Muscle layer of duodenum (tissue), 2 donors: ENCODE results near the gene TP53INP2.

Experiments used
- H3K27ac ChIP-seq: one replicate; pipeline ENCODE4 v1.7.0; 2013; ENCODE audit warnings: mild to moderate bottlenecking, low read length
- H3K27me3 ChIP-seq: one replicate; pipeline ENCODE4 v1.7.0; 2013; ENCODE audit warnings: low read depth, mild to moderate bottlenecking, control low read depth, low read length
- H3K36me3 ChIP-seq, 2 donors: one replicate each; pipeline ENCODE4 v1.7.0; 2013; ENCODE audit warnings: low read length in 2 of 2, control low read depth in 1 of 2, mild to moderate bottlenecking in 1 of 2; ENCODE audit not compliant: insufficient read depth in 2 of 2, control insufficient read depth in 1 of 2
- H3K4me1 ChIP-seq, 2 donors: one replicate each; pipeline ENCODE4 v1.7.0; 2013; ENCODE audit warnings: low read length in 2 of 2, mild to moderate bottlenecking in 2 of 2, control low read depth in 1 of 2, moderate library complexity in 1 of 2; ENCODE audit not compliant: insufficient read depth in 2 of 2, control insufficient read depth in 1 of 2
- H3K4me3 ChIP-seq, 2 donors: one replicate each; pipeline ENCODE4 v1.7.0; 2013; ENCODE audit warnings: low read length in 2 of 2, low read depth in 1 of 2, mild to moderate bottlenecking in 1 of 2
- H3K9me3 ChIP-seq, 2 donors: one replicate each; pipeline ENCODE4 v1.7.0; 2013; ENCODE audit warnings: low read length in 2 of 2, control low read depth in 1 of 2, mild to moderate bottlenecking in 1 of 2; ENCODE audit not compliant: control insufficient read depth in 1 of 2
- donor health status: healthy.

Gene TP53INP2

DNA sequence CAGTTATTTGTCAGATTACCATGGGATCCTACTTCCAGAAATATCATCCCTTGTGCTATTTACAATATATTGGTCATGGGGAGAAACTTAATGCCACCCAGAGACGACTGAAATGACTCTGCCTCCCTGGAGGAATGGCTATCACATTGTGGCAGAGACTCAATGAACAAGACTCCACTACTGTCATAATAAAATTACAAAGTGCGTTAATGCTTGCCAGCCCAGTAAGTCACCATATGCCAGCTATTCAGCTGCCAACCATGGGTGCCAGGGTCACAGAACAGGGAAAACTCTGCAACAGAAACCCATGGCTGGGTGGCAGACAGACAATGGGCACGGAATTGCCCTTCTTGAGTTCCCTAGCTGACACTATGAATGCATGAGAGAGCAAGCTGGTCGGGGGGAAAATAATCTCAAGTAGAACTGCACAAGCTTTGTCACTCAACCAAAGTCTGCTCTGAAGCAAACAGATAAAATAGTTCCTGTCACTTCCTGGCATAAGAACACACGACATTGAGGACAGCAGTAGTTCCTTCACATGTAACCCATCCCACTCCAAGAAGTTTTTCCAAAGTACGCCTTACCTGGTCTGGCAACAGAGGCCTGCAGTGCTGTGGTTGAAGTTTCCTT lies 32.1 kb downstream of the TP53INP2 start:
- no peak overlapping the region for H3K27ac ChIP-seq
- H3K36me3 ChIP-seq: peaks cover 28 to 41% of the 10 kb centered on the region in 2 donors
- H3K4me1 ChIP-seq: peaks cover 0 to 9% of the 10 kb centered on the region in 2 donors
- H3K9me3 ChIP-seq: no peaks in the 10 kb centered on the region
- no peaks in the 10 kb centered on the region for H3K27me3 ChIP-seq
- H3K4me3 ChIP-seq: no peak overlapping the region

- no peak overlapping the region for H3K27ac ChIP-seq
- H3K4me1 ChIP-seq: no peaks in the 10 kb centered on the region
- H3K9me3 ChIP-seq: no peaks in the 10 kb centered on the region
- H3K27me3 ChIP-seq: no peaks in the 10 kb centered on the region
- H3K36me3 ChIP-seq: peaks cover 57 to 71% of the 10 kb centered on the region in 2 donors
- H3K4me3 ChIP-seq: no peak overlapping the region
Measured at GRCh38 chr20:34743039-34743438, 38.9 kb downstream of the TP53INP2 start.

DNA sequence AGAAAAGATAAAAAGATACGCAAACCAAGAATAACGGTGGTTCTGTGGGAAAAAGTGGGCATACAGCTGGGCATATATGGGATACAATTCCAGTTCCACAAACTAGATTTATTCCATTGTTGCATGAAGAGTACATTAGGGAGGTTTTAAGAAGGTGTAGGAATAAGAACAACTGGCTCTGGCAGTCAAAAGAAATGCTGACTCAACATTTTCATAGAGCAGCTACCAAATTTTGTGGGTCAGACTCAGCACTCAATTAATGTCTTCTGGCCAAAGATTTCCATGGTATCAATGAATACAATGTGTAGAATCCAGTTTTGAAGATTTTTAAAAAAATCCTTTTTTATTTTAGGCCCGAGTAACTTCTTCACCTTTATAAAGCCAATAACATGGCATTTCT lies 40.2 kb downstream of the TP53INP2 start:
- Histone ChIP-seq H3K36me3 (peaks cover 58 to 70% of the 10 kb centered on the region in 2 donors), H3K27me3 (no peaks in the 10 kb centered on the region), H3K4me1 (no peaks in the 10 kb centered on the region)

DNA sequence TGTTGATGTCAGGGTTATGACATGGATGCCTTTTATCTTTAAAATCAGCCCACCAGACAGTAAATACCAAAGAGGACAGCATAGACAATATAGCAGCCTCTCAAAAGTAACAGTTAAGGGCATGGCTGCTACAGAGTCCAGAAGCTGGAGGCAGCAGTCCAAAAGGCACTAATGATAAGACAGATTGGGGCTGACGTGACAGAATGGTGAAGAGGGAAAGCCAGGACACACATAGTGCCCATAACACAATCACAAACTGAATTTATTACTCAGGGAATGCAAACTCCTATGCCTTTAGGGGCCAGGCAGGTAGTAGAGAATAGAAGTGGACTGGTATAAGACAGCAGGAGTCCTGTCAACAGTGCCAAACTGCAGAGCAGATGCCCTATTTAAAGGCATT lies 40.7 kb downstream of the TP53INP2 start:
- H3K4me1 ChIP-seq: no peaks in the 10 kb centered on the region
- no peak overlapping the region for H3K27ac ChIP-seq
- no peaks in the 10 kb centered on the region for H3K27me3 ChIP-seq
- no peak overlapping the region for H3K4me3 ChIP-seq
- H3K36me3 ChIP-seq: peaks cover 60 to 70% of the 10 kb centered on the region in 2 donors
- no peaks in the 10 kb centered on the region for H3K9me3 ChIP-seq

More for the DNA sequence above, 40.2 kb downstream of the TP53INP2 start:
- no peaks in the 10 kb centered on the region for H3K9me3 ChIP-seq
- H3K4me3 ChIP-seq: no peak overlapping the region
- no peak overlapping the region for H3K27ac ChIP-seq

DNA sequence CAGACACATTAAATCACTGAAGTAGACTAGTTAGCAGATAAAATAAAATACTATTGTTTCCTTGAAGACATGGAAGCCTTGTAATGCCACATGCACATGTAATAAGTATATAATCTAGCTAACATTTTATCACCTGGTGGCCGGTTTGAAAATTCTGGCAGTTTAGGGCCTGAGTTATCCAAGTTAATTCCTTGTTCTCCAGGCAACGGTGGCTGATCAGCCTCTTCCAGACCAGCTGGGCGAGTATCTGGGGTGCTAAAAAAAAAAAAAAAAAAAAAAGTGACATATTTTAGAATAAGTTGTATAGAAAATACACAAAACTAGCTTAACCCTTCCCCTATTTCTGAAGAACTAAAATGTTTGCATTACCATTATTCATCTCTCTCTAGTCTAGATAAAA lies 42.5 kb downstream of the TP53INP2 start:
- Histone ChIP-seq H3K9me3 (no peaks in the 10 kb centered on the region), H3K27me3 (no peaks in the 10 kb centered on the region)

DNA sequence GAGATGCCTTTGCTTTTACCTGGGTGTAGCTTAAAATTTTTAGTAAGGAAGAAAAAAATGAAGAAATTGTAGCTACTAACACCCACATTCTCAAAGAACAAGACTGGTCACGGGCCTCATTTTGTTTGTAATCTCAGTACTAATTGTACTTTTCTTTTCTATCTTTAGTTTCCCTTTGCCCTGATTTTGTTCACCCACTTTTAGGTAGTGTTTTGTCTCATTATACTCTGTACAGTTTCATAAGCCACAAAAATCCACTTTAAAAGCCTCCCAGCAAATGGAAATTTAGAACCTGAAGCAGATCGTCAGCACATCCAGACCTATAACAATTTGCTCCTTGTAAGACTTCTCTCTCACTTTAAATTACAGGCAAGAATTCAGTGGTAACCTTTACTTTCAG lies 43.3 kb downstream of the TP53INP2 start:
- Histone ChIP-seq H3K4me1 (no peaks in the 10 kb centered on the region), H3K36me3 (peaks cover 52 to 65% of the 10 kb centered on the region in 2 donors), H3K9me3 (no peaks in the 10 kb centered on the region), H3K27ac (no peak overlapping the region), H3K4me3 (no peak overlapping the region), H3K27me3 (no peaks in the 10 kb centered on the region)

More for the DNA sequence above, 42.5 kb downstream of the TP53INP2 start:
- H3K4me3 ChIP-seq: no peak overlapping the region
- peaks cover 60 to 65% of the 10 kb centered on the region in 2 donors for H3K36me3 ChIP-seq
- no peak overlapping the region for H3K27ac ChIP-seq
- H3K4me1 ChIP-seq: no peaks in the 10 kb centered on the region

DNA sequence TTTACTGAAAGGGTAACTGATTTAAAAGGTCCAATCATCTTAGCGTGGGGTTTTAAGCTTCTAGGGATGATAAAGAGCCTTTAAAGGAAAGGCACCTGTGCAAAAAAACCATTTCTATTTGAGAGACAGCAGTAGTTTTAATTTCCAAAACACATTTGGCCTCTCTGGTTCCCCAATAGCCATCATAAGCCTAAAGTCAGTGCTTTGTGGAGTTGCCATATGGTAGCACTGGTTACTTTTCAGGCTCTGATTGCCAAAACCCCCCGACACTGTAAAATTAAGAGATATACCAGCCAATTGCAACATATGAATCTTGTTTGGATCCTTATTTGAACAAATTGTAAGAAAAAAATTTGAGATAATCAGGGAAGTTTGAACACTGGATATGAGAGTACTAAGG lies 44.6 kb downstream of the TP53INP2 start:
- Histone ChIP-seq H3K4me3 (no peak overlapping the region), H3K27me3 (no peaks in the 10 kb centered on the region), H3K4me1 (no peaks in the 10 kb centered on the region), H3K36me3 (peaks cover 41 to 54% of the 10 kb centered on the region in 2 donors), H3K27ac (no peak overlapping the region), H3K9me3 (no peaks in the 10 kb centered on the region)

DNA sequence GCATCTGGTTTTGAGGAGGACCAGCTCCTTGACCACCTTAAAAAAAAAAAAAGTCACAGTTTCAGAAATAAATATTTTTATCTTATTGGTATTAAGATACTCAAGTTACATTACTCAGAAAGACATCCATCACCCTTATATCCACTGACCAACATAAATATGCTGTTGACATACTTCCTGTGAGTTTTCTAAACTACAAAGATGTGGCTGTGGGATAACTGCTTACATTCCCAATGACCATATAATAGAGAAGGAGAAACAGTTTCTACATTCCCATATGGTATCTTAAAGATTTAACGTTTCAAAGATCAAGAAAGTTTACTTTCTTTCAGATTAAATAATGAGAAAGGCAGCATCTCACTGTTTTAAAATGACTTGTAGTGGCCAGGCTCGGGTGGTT lies 46.3 kb downstream of the TP53INP2 start:
- Histone ChIP-seq H3K27ac (no peak overlapping the region), H3K9me3 (no peaks in the 10 kb centered on the region), H3K27me3 (no peaks in the 10 kb centered on the region), H3K36me3 (peaks cover 46 to 60% of the 10 kb centered on the region in 2 donors), H3K4me3 (no peak overlapping the region), H3K4me1 (no peaks in the 10 kb centered on the region)

- H3K27me3 ChIP-seq: no peaks in the 10 kb centered on the region
- H3K4me1 ChIP-seq: no peaks in the 10 kb centered on the region
- no peak overlapping the region for H3K4me3 ChIP-seq
- H3K36me3 ChIP-seq: peaks cover 50 to 57% of the 10 kb centered on the region in 2 donors
- H3K27ac ChIP-seq: no peak overlapping the region
- H3K9me3 ChIP-seq: no peaks in the 10 kb centered on the region
Measured at GRCh38 chr20:34751453-34751852, 47.3 kb downstream of the TP53INP2 start.

DNA sequence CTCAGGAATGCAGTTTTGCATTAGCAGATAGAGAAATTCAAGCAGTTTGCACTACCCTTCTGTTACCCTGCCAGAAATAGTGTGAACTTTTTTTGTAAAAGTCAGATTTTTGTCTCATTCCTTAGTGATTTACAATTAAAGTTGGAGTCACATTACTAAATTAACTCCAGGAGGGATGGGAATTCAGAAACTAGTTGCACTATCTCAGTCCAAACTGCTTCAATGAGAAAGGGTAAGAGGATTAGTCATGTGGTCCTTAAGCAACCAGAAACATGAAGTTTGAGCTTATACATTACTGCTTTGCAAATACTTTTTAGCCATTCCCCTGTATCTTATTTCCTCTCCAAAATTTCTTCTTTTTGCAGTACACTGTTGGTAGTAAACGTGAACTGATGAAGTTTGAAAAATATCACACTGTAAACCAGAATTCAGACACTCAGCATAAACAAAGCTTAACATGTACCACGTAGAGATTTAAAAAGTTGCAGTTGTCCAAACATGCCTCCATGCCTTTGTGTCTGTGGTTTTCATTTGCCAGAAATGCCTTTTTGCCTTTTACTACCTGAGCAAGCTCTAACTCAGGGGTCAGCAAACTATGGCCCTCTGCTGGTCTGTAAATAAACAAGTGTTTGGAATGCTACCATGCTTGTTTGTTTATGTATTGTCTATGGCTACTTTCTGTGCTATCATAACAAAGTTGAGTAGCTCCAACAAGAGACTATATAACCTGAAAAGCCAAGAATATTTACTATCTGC lies 49.7 kb downstream of the TP53INP2 start:
- peaks cover 65 to 70% of the 10 kb centered on the region in 2 donors for H3K36me3 ChIP-seq
- no peak overlapping the region for H3K27ac ChIP-seq
- no peaks in the 10 kb centered on the region for H3K27me3 ChIP-seq
- no peak overlapping the region for H3K4me3 ChIP-seq
- no peaks in the 10 kb centered on the region for H3K9me3 ChIP-seq
- H3K4me1 ChIP-seq: no peaks in the 10 kb centered on the region

DNA sequence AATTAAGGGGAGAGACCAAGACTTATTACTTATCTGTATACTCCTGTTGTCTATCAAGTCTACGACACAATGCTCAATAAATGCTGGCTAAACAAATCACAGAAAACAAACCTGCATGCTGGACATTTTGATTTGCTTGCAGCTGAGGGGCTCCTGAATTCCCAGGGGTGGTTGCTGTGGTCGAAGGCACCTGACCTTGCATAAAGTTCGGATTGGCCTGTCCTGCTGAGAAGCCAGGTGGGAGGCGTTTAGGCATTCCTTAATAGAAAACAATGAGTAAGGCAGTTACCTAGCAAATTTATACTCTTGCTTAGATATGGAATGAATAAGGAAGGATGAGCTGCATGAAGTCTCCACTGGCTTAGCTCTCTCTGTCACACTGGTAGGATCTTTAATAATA lies 50.5 kb downstream of the TP53INP2 start:
- Histone ChIP-seq H3K36me3 (peaks cover 64 to 69% of the 10 kb centered on the region in 2 donors), H3K27ac (no peak overlapping the region), H3K4me3 (no peak overlapping the region), H3K27me3 (no peaks in the 10 kb centered on the region), H3K9me3 (no peaks in the 10 kb centered on the region), H3K4me1 (no peaks in the 10 kb centered on the region)
